ENCODE data around the gene ANKLE1. TPM values are rescaled to one million over a fixed set of nuclear protein-coding genes. Genes with fewer than 3 reads are reported as not detected.

ANKLE1 gene
- total RNA-seq, 3 donors from 2014 or later = 0.23 to 1.9 (median 0.80) TPM

DNA sequence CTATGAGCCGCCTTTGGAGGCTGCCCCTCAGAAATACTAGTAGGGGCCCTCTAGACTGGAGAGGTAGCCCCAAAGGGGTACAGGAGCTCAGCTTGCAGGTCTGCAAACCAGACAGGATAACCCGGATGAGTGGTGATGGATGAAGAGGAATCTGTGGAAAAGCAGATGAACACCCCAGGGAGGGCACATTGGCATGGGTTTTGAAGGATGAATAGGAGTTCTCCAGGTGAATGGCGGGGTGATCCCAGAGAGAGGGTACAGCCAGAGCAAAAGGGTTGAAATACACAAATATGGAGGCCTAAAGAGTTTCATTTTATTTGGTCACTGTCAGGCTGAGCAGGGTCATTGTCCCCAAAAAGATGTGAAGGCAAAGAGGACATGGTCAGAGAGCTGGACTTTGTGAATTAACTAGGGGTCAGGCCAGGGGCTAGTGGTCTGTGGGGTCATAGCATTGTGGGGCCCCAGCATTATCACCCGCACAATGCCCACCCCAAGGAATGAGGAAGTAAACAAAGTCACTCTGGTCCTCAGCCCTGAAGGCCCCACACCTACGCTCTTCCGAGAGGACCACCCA lies 40.8 kb upstream of the ANKLE1 start:
- Histone ChIP-seq H3K36me3 (ENCODE audit: low read depth) (no peaks in the 10 kb centered on the region), H3K4me1 (ENCODE audit: low read depth) (peaks cover 51% of the 10 kb centered on the region), H3K4me3 (no peak overlapping the region), H3K9me3 (no peaks in the 10 kb centered on the region)
- DNase-seq (no peak), ATAC-seq (no peak)
- TF ChIP-seq, protein P1, sequence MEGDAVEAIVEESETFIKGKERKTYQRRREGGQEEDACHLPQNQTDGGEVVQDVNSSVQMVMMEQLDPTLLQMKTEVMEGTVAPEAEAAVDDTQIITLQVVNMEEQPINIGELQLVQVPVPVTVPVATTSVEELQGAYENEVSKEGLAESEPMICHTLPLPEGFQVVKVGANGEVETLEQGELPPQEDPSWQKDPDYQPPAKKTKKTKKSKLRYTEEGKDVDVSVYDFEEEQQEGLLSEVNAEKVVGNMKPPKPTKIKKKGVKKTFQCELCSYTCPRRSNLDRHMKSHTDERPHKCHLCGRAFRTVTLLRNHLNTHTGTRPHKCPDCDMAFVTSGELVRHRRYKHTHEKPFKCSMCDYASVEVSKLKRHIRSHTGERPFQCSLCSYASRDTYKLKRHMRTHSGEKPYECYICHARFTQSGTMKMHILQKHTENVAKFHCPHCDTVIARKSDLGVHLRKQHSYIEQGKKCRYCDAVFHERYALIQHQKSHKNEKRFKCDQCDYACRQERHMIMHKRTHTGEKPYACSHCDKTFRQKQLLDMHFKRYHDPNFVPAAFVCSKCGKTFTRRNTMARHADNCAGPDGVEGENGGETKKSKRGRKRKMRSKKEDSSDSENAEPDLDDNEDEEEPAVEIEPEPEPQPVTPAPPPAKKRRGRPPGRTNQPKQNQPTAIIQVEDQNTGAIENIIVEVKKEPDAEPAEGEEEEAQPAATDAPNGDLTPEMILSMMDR (IDR thresholded peaks at IDR 0.05) = no peak
- intact Hi-C loops (cut with DNase I, micrococcal nuclease) = no loop called here

GRCh38 chr19:17242431-17243208 lies 39.1 kb upstream of the ANKLE1 start:
- ATAC-seq = no peak
- Histone ChIP-seq H3K4me3 (no peak overlapping the region), H3K36me3 (ENCODE audit: low read depth) (no peaks in the 10 kb centered on the region), H3K9me3 (no peaks in the 10 kb centered on the region), H3K4me1 (ENCODE audit: low read depth) (peaks cover 47% of the 10 kb centered on the region)
- DNase-seq = no peak
- intact Hi-C loops (cut with DNase I, micrococcal nuclease) = no loop called here
- TF ChIP-seq, protein P1 (IDR thresholded peaks at IDR 0.05) = no peak

DNA sequence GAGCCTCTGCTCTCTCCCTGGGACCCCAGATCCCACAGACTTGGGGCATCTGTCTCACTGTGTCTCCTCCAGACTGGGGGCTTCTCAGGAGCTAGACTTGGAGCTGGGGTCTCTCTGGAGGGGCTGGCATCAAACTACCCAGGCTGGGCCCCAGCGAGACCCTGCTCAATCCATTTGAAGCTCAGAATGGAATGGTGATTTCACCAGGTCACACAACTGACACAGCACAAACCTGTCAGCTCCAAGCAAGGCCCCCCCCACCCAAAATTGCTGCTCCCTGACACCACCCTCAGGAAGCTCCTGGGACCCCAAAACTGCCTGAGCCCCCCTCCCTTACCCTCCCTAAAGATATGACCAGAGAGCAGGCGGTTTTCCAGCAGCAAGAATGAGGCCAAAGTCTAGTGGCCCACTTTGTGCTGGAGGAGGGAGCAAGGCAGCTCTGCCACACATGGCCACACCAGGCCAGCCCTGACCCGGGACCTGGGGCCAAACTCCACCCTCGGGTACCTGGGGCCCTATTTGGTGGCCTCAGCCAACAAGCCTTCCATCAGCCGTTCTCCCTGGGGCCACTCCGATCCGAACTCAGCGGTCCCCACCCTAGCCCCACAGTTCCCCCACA lies 38.4 kb upstream of the ANKLE1 start:
- Histone ChIP-seq H3K4me1 (ENCODE audit: low read depth) (peaks cover 51% of the 10 kb centered on the region), H3K4me3 (peak overlapping the region; percentile 81), H3K36me3 (ENCODE audit: low read depth) (no peaks in the 10 kb centered on the region), H3K9me3 (no peaks in the 10 kb centered on the region)
- intact Hi-C loops (cut with DNase I, micrococcal nuclease) = no loop called here
- TF ChIP-seq, protein P1 (IDR thresholded peaks at IDR 0.05) = no peak
- DNase-seq (peak; percentile 55 to 70 (median 65)), ATAC-seq (no peak)

GRCh38 chr19:17243830-17244617 lies 37.7 kb upstream of the ANKLE1 start:
- DNase-seq = peak; percentile 75 to 81 (median 75)
- peaks cover 57% of the 10 kb centered on the region for H3K4me1 ChIP-seq (ENCODE audit: low read depth)
- intact Hi-C loops (cut with DNase I, micrococcal nuclease) = no loop called here
- no peaks in the 10 kb centered on the region for H3K36me3 ChIP-seq (ENCODE audit: low read depth)
- TF ChIP-seq, protein P1 (IDR thresholded peaks at IDR 0.05) = no peak
- peak; percentile 31 for ATAC-seq
- no peaks in the 10 kb centered on the region for H3K9me3 ChIP-seq
- H3K4me3 ChIP-seq = peak overlapping the region; percentile 81

Data from mucosa of descending colon (tissue), 3 donors.